ENCODE results near the gene CABLES2.

Gene CABLES2

DNA sequence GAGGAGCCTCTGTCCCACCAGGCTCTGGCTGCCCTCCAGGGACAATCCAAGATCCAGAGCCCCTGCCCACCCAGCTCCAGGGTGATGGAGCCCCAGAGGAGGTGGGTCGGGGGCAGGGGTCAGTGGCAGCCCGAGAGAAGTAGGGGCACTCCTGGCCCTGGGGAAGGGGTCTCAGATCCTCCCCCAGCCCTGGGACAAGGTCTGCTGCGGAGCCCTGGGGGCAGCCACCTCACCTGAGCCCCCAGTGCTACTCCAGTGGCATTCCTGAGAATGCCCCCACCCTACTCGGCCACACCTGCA lies 37.3 kb downstream of the CABLES2 start:
- no peak for DNase-seq

- DNase-seq, result peak; percentile 41 to 64 (median 54)
Observed at GRCh38 chr20:62368976-62369814, 37.9 kb downstream of the CABLES2 start.

DNA sequence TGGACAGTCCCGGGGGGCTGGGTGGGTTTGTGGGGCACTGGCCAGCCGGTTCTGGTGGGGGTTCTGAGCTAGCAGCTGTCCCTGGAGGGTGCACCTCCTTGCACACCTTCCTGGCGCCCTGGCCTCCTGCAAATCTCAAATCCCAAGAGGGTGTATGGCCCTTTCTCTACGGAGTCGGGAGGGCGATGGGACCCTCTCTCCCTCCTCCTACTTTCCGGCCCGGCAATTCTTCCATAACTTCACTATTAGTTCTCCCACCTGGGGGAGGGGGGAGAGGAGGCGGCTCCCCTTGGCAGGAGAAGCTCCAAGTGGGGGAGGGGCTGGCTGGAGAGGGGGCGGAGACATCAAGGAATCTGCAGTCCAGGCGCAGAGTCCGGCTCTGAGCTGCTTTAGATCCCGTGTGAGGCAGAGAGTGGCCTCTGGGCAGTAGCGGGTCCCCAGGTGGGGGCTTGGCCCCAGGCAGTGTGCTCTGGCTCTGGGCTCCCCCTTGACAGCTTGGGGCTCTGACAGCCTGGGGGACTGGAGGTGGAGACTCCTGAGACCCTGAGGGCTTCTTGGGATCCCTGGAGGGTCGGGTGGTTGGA lies 38.6 kb downstream of the CABLES2 start:
- no peak for DNase-seq

DNA sequence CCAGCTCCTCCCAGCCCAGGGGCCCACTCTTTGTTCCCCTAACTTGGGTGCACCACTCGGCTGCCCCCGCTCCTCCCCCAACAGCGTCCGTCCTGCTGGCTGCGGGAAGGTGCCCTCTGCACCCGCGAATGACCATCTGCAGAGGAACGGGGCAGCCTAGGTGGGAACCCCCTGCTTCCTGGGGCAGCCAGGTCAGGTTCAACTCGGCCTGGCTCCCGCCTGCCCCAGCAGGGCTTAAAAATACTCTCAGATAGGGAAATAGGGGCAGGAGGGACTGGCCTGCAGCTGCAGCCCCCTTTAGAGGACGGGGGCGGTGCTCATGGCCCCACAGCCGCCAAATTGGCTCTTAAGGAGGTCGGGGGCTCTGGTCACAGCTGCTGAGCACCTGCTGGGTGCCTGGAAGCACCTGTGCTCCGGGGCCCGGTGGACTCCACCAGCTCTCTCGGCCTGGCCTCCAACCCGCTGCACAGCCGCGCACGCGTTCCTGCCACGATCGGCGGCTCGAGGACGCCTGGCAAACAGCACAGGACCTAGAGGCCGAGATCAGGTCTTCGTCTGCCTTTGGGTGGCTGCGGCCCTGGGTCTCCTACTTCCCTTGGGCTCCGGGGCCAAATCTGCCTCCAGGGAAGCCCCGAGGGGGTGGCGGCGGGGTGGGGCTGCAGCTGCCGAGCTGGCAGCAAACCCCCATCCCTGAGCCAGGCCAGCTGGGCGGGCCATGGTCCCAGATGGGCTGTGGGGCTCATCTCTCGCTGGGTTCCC lies 39.3 kb downstream of the CABLES2 start:
- peak in 1 of 3 donors; percentile 28 for DNase-seq

DNA sequence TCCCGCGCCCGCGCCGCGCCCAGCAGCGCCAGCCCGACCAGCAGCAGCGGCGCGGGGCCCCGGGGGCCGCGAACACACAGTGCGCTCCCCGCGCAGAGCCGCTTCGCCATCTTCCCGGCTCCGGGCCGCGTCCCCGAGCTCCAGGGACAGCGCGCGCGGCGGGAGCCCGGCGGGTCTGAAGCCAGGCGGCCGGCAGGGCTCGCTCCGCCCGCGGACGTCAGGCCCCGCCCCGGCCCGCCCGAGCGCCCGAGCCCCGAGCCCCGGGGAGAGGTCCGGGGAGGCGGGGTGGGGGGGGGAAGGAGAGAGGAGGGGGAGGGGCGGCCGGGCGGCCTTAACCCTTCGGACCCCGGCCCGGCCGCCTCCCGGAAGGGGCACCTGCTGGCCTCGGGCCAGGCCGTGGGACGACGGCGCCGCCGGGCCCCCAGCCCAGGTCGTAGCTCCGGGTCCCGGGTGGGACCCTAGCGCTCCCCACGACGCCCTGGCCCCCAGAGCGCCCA lies 39.9 kb downstream of the CABLES2 start, which contains the start of gene LAMA5:
LAMA5 (minus strand) TSS at position 177 of the 497 bp plus-strand sequence; CDS start at position 110, 67 bp downstream.
- DNase-seq, result peak; percentile 48 to 84 (median 66)

DNA sequence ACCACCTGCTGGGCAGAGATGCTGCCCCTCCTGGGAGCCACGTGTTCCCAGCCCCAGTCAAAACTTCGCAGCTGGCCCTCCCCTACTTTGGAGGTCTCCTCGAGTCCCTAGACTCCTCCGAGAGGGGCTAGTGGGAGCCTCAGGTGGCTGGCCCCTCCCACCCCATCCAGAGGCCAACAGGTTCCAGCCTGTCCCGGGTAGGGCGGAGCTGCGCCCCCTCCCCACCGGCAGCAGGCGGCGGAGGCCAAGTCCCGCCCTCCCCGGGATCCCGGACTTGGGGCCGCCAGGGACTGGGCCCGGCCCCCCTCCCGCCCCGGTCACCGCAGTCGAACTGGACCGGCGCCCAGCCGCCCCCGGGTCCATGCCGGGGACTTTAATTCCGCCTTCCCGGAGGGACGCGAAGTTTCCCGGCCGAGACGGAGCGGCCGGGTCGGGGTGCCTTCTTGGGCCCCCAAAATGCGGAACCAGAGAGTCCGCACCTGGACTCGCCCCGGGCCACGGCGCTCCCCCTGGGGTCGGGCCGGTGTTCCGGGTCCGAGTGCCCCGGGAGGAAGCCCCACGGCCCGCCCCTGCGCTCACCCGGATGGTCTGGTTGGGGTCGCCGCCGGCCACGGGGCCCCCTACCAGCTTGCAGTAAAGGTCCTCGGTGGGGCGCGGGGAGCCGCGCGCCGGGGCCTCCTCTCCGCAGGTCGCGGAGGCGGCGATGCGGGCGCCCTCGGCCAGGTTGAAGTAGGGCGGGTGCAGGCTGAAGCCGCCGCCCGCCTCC lies 40.5 kb downstream of the CABLES2 start:
- DNase-seq, result peak in 1 of 3 donors; percentile 57

- no peak for DNase-seq
Observed at GRCh38 chr20:62365814-62366369, 41.2 kb downstream of the CABLES2 start.

DNA sequence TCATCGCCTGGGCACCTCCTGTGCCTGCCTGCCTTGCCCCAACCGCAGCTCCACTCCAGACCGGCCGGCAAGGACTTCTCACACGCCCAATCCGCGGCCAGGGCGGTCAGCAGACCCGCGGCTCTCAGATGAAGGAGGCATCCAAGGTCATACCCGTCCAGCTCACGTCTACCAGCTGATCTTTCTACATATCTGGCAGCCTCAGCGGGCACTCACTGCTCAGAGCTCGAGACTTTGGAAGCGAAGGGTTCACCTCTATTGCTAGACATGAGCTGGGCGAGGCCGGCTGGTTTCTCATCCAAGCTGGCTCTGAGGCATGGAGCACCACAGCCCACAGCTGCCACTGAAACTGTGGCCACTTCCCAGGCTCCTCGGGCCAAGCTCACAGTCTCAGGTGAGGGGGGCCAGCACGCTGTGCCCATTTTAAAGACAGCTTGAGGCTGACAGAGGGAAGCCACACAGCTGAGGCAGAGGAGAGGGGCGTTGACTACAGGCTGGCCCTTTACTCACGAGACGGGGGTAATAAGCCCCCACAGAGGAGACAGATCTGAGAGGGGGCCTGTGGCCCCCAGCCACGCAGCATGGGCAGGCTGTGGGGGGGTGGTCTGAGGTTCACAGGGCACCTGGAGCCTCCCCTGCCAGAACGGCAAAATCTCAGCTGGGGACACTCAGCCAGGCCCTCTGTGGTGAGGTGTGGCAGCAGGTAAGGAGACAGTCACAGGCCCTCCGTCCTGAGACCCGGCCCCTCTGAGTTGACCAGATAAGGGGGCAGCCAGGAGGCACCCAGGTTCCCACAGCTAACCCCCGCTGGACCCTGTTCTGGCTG lies 42.0 kb downstream of the CABLES2 start:
- no peak for DNase-seq

- peak in 2 of 3 donors; percentile 29 to 51 for DNase-seq
Observed at GRCh38 chr20:62363920-62364851, 42.9 kb downstream of the CABLES2 start.

DNA sequence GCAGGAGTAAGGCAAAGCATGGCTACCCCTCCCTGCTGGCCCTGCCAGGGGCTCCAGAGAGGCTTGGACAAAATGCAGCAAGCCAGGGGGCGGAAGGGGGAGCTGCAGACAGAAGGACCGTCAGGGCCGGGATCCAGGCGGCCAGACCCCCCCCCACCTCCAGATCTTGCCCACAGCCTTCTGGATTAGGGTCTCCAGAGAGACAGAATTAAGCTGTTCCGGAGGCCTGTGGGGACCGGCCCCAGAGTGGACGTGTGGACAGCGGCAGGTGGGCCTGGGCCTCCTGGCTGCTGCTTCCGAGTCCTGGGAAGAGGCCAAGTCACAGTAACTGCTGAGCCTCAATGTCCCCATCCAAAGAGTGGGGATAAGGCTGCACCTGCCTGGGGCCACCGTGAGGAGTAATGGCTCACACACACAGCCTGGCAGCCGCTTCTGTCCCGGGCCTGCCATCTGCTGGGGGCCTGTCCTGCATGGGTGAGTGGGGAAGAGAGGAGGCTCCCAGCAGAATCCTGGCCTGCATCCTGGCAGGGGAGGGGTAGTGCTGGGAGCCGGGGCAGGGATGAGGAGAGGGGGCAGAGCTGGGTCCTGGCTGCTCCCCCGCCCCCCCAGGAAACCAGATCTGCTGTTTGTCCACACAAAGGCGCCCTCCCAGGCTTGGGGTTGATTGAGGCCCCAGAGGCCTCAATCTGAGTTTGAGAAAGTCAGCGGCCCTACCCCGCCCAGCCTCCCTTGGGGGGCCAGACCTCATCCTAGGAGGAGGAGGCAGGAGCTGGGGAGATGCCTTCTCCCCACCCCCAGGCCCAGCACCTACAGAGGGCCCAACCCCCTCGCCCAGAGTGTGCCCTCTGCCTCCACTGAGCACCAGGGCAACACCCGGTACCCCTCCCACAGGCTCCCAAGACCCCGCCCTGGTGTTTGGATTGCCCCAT lies 43.8 kb downstream of the CABLES2 start:
- DNase-seq, result no peak

GRCh38 chr20:62362590-62362940 lies 44.5 kb downstream of the CABLES2 start:
- DNase-seq, result no peak

- no peak for DNase-seq
Observed at GRCh38 chr20:62361799-62362589, 45.1 kb downstream of the CABLES2 start.

GRCh38 chr20:62360854-62361798 lies 46.0 kb downstream of the CABLES2 start:
- no peak for DNase-seq

GRCh38 chr20:62359491-62360121 lies 47.5 kb downstream of the CABLES2 start:
- no peak for DNase-seq

DNA sequence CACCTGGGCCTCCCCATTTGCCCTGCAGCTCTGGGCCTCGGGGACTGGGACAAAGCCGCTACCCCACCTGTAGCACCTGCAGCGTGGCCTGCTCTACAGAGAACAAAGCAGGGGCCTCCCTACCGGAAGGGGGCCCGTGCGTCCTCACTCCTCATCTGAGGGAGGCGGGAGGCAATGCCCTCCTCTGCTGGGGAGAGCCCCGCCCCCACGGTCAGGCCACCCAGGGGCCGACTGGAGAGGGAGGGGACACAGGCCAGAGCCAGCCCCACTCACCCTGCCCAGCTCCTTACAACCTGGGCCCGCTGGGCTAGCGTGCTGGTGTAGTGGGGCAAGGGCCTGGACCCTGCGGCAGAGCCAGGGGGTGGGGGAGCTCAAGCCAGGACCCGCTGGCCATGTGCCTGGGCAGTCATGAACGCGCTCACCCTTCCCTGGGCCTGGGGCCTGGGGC lies 48.0 kb downstream of the CABLES2 start:
- DNase-seq, result no peak
